Measurements from ENCODE around the gene IDH3G. TPM values are rescaled to one million over a fixed set of nuclear protein-coding genes. Genes with fewer than 3 reads are reported as not detected.

Gene IDH3G
- total RNA-seq, 1 donor from 2014 or later, result 50.2 TPM

Other genes starting within 250 kb of the IDH3G start
- 24.4 and 25.3 TPM in 2 replicates for gene CCNQ, start 195.2 kb downstream of the IDH3G start, total RNA-seq
- 1.7 TPM in 2 replicates for gene DUSP9, start 147.2 kb downstream of the IDH3G start, total RNA-seq
- 9.4 and 10.2 TPM in 2 replicates for gene PNCK, start 120.6 kb downstream of the IDH3G start, total RNA-seq
- gene SLC6A8, start 106.4 kb downstream of the IDH3G start, total RNA-seq, result 123 and 125 TPM in 2 replicates
- gene BCAP31, start 70.0 kb downstream of the IDH3G start, total RNA-seq, result 117 and 118 TPM in 2 replicates
- 6.0 and 6.6 TPM in 2 replicates for gene ABCD1, start 69.5 kb downstream of the IDH3G start, total RNA-seq
- gene PLXNB3, start 30.1 kb downstream of the IDH3G start, total RNA-seq, result 15.7 and 16.2 TPM in 2 replicates
- 0.14 and 0.30 TPM in 2 replicates for gene SRPK3, start 13.3 kb downstream of the IDH3G start, total RNA-seq
- 183 and 187 TPM in 2 replicates for gene SSR4, start 293 bp upstream of the IDH3G start, total RNA-seq
- 48.8 and 52.5 TPM in 2 replicates for gene PDZD4, start 36.2 kb upstream of the IDH3G start, total RNA-seq
- 133 and 137 TPM in 2 replicates for gene L1CAM, start 91.8 kb upstream of the IDH3G start, total RNA-seq
- gene AVPR2, start 110.3 kb upstream of the IDH3G start, total RNA-seq, result not detected in 2 replicates
- 10.2 and 10.7 TPM in 2 replicates for gene ARHGAP4, start 131.9 kb upstream of the IDH3G start, total RNA-seq
- gene NAA10, start 140.7 kb upstream of the IDH3G start, total RNA-seq, result 116 and 124 TPM in 2 replicates
- 11.4 and 11.8 TPM in 2 replicates for gene RENBP, start 150.3 kb upstream of the IDH3G start, total RNA-seq
- gene HCFC1, start 177.4 kb upstream of the IDH3G start, total RNA-seq, result 168 and 173 TPM in 2 replicates
- 8.0 and 14.0 TPM in 2 replicates for gene TMEM187, start 178.4 kb upstream of the IDH3G start, total RNA-seq
- gene IRAK1, start 225.5 kb upstream of the IDH3G start, total RNA-seq, result 119 and 127 TPM in 2 replicates

Data from neural crest cell (in vitro differentiated cells).